ENCODE data around the gene DUS3L.
"Not testable (repeated sequence)": the region's sequence is repeated elsewhere in the genome, so short reads cannot be mapped to it uniquely, and the experiment has no call there.

The DUS3L gene

DNA sequence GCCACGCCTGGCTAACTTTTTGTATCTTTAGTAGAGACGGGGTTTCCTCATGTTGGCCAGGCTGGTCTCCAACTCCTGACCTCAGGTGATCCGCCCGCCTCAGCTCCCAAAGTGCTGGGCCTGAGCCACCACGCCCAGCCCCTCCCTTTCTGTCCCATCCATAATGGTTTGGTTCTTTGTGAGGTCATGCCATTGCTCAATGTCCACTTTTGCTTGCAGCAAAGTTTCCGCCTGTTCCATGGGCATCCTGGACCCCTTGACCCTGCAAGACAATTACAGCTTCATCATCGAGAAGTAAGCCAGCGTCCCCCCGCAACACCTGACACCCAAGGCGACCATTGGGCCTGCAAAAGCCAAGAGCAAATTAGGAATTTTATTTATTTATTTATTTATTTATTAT, 23.0 kb downstream of the DUS3L start:
- DNase-seq = no peak

DNA sequence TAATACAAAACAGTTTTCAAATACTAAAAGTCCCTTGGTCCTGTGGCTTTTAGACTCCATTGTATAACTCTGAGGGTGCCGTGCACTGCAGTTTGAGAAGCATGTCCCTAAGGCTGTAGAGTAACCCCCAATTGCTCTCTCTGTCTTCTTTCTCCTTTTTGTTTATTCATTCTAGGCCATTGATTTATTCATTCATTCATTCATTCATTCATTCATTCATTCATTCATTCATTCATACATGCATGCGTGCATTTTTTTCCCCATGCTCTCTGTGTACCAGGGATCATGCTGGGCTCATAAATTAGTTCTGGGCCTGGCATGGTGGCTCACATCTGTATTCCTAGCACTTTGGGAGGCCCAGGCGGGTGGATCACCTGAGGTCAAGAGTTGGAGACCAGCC, 25.7 kb downstream of the DUS3L start:
- DNase-seq = no peak

DNA sequence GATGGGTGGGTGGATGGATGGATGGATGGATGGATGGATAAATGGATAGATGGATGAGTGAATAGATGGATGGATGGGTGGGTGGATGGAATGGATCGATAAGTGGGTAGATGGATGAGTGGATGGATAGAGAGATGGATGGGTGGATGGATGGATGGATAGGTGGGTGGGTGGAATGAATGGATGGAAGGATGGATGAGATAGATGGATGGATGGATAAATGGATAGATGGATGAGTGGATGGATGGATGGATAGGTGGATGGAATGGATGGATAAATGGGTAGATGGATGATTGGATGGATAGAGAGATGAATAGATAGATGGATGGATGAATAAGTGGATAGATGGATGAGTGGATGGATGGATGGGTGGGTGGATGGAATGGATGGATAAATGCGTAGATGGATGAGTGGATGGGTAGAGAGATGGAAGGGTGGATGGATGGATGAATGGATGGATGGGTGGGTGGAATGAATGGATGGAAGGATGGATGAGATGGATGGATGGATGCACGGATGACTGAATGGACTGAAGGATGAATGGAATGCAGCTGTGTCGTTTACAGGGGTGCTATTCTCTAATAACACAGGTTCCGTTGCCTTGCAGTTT, 28.2 kb downstream of the DUS3L start:
- DNase-seq = no peak

DNA sequence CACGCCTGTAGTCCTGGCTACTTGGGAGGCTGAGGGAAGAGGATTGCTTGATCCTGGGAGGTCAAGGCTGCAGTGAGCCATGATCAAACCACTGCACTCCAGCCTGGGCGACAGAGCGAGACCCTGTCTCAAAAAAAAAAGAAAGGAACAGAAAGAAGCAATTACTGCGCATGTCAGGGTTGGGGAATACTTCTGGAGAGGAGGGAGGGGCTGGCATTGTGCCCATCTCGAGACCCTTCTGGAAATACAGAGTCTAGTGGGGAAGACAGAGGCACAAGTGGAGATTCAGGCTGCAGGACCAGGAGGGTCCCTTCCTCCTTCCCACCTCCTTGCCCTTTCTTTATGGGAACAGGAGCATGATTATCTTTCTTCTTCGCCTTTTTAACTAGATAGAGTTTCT, 37.2 kb downstream of the DUS3L start:
- no peak for DNase-seq

DNA sequence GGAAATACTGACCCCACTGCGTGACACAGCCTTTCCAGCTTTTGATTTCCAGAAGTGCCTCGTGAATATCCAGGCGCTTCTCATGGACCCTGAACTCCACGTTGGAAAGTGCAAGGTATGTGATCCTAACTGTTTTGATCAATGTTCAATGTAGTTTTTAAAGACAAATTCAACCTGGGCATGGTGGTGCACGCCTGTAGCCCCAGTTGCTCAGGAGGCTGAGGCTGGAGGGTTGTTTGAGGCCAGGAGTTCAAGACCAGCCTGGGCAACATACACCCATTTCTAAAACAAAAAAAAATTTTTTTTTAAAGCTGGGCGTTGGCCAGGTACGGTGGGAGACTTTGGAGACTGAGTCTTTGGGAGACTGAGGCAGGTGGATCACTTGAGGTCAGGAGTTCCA, 39.3 kb downstream of the DUS3L start:
- DNase-seq = no peak

DNA sequence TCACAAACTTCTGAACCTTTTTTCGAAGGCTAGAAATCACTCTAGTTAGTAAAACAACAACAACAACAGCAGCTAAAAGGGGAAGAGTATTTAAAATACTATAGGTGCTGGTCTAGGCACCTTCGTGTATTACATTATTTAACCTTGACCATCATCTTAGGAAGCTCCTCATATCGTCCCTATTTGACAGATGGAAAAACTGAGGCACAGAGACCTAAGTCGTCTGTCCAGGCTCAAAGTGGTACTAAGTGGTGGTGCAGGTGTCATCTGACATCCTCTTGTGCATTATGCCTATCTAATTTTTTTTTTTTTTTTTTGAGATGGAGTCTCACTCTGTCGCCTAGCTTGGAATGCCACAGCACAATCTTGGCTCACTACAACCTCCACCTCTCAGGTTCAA, 41.5 kb downstream of the DUS3L start:
- DNase-seq = no peak

DNA sequence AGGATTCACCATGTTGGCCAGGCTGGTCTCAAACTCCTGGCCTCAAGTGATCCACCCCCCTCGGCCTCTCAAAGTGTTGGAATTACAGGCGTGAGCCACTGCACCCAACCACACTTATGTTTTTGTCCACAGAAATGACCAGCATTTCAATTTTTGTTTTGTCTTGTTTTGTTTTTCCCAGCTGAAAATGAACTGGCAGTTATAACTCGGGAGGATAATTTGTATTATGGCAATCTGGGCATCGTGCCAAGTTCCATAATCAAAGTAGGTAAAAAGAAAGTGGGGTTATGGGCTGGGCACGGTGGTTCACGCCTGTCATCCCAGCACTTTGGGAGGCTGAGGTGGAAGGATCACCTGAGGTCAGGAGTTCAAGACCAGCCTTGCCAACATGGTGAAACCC, 42.0 kb downstream of the DUS3L start:
- DNase-seq = not testable (repeated sequence)

DNA sequence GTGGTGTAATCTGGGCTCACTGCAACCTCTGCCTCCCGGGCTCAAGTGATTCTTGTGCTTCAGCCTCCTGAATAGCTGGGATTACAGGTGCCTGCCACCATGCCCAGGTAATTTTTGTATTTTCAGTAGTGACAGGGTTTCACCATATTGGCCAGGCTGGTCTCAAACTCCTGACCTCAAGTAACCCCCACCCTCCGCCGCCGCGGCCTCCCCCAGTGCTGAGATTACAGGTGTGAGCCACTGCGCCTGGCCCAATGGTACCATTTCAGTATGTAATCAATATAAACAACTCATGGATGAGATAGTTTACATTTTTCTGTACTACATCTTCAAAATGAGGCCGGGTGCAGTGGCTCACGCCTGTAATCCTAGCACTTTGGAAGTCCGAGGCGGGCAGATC, 46.0 kb downstream of the DUS3L start:
- DNase-seq = not testable (repeated sequence)

DNA sequence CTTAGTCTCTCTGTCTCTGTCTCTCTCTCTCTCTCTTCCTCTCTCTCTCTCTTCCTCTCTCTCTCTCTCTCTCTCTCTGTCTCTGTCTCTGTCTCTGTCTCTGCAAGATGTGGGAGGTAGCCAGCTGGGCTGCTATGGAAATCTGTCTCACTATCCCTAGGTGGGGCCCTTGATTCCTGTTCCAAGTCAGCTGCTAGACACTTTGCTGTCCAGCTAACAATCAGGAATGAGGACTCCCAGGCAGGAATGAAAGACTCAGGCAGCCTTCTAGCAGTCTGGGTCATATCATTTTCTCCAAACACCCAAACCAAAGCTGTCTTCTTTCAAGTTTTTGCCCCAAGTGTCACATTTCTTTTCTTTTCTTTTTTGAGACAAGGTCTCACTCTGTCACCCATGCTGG, 47.3 kb downstream of the DUS3L start:
- no peak for DNase-seq

DNA sequence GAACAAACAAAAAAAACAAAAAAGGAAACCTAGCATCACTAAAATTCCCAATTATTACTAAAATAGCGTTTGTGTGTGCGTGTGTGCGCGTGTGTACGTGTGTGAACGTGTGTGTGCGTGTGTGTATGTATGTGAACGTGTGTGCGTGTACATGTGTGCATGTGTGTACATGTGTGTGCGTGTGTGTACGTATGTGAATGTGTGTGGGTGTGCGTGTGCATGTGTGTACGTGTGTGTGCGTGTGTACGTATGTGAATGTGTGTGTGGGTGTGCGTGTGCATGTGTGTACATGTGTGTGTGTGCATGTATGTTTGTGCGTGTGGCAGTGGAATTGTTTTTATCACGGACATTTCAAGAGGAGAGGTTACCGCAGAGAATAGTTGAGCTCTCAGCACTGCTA, 48.9 kb downstream of the DUS3L start:
- no peak for DNase-seq

DNA sequence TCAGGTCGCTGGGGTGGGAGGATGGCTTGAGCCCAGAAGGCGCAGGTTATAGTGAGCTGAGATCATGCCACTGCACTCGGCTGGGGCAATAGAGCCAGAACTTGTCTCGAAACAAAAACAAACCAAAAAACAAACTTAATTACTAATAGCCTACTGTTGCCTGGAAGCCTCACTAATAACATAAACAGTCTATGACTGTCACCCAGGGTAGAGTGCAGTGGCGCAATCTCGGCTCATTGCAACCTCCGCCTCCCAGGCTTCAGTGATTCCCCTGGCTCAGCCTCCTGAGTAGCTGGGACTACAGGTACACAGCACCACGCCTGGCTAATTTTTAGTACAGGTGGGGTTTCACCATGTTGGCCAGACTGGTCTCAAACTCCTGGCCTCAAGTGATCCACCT, 52.5 kb downstream of the DUS3L start:
- DNase-seq = no peak
